OCI-LY7 (cell line): ENCODE measurements around the gene HLA-DMB. TPM values are rescaled to one million over a fixed set of nuclear protein-coding genes. Genes with fewer than 3 reads are reported as not detected.
A peak's percentile ranks its signal among the peaks of the same experiment; 100 is the strongest.

Experiments used
- BruUV-seq: library from RNA; stranded (reverse); fragments of 400-500 nt; replicated peaks from 2 replicates; lab custom pipeline; 2021; lab: Mats Ljungman, UMichigan
- CTCF ChIA-PET: fragments of 300-600 bp; sonication (Branson Sonifier 250); formaldehyde crosslinking; loops from one replicate; lab custom pipeline; 2022; ENCODE audit warnings: antibody characterized with exemption; ENCODE audit not compliant: unreplicated experiment; lab: Charles Lee
- POLR2A ChIA-PET: fragments of 300-600 bp; sonication (Branson Sonifier 250); formaldehyde crosslinking; loops from one replicate; lab custom pipeline; 2022; ENCODE audit warnings: antibody characterized with exemption; lab: Charles Lee
- DNase-seq: peaks from one replicate; pipeline ENCODE4 v3.0.0-alpha.2; 2015; ENCODE audit warnings: low spot score
- H2AFZ ChIP-seq: fragments of 200-600 bp; sonication (generic), shearing (Covaris generic); 2 replicates; pipeline ENCODE4 v1.6.1; 2014; ENCODE audit warnings: mild to moderate bottlenecking, antibody characterized with exemption, low read length, moderate library complexity
- H3K27ac ChIP-seq: fragments of 200-600 bp; sonication (generic); 2 replicates; pipeline ENCODE4 v1.5.1; 2014; ENCODE audit warnings: mixed run types, low read depth, mild to moderate bottlenecking, moderate library complexity, low read length, inconsistent platforms; ENCODE audit not compliant: poor library complexity, severe bottlenecking
- H3K36me3 ChIP-seq: fragments of 200-600 bp; sonication (generic); 2 replicates; pipeline ENCODE4 v1.6.1; 2014; ENCODE audit warnings: mild to moderate bottlenecking, antibody characterized with exemption, low read length, moderate library complexity, mixed read lengths; ENCODE audit not compliant: insufficient read depth
- H3K4me1 ChIP-seq: fragments of 200-600 bp; sonication (generic); 2 replicates; pipeline ENCODE4 v1.5.1; 2014; ENCODE audit warnings: mild to moderate bottlenecking, low read length; ENCODE audit not compliant: insufficient read depth, poor library complexity, severe bottlenecking
- H3K4me2 ChIP-seq: fragments of 200-600 bp; sonication (generic); 2 replicates; pipeline ENCODE4 v1.6.1; 2014; ENCODE audit warnings: mild to moderate bottlenecking, low read length
- H3K4me3 ChIP-seq: fragments of 200-600 bp; sonication (generic); 2 replicates; pipeline ENCODE4 v1.5.1; 2014; ENCODE audit warnings: mild to moderate bottlenecking, low read depth, low read length; ENCODE audit not compliant: poor library complexity, severe bottlenecking
- H3K79me2 ChIP-seq: fragments of 200-600 bp; sonication (generic); 2 replicates; pipeline ENCODE4 v1.6.1; 2016; ENCODE audit warnings: low read depth, mild to moderate bottlenecking, low read length, moderate library complexity, mixed read lengths; ENCODE audit not compliant: insufficient read depth
- H3K9me2 ChIP-seq: fragments of 200-600 bp; sonication (generic); 2 replicates; pipeline ENCODE4 v1.6.1; 2016; ENCODE audit warnings: mild to moderate bottlenecking, low read length, mixed read lengths; ENCODE audit not compliant: insufficient read depth
- H3K9me3 ChIP-seq: fragments of 200-600 bp; sonication (generic); 2 replicates; pipeline ENCODE4 v1.6.1; 2014; ENCODE audit warnings: mild to moderate bottlenecking, mixed run types, low read length, mixed read lengths
- H4K20me1 ChIP-seq: fragments of 200-600 bp; sonication (generic); 2 replicates; pipeline ENCODE4 v1.6.1; 2014; ENCODE audit warnings: mild to moderate bottlenecking, antibody characterized with exemption, low read length, moderate library complexity, mixed read lengths; ENCODE audit not compliant: insufficient read depth
- EZH2phosphoT487 ChIP-seq: fragments of 200-600 bp; sonication (generic); IDR thresholded peaks from 2 replicates; pipeline ENCODE4 v1.6.1; 2018; ENCODE audit warnings: low read depth, borderline replicate concordance, mild to moderate bottlenecking, mixed run types, antibody characterized with exemption, low read length, moderate library complexity, mixed read lengths
- intact Hi-C: fragments of 100-400 bp; cut with micrococcal nuclease; formaldehyde crosslinking; loops from one replicate; pipeline ENCODE4 v1.10.0; 2022; ENCODE audit not compliant: unreplicated experiment
- total RNA-seq, 2 experiments: library from RNA; depleted of rRNA in 1 of 2; stranded (reverse); fragments of >200 nt in 1 of 2; shearing (Covaris generic) in 1 of 2; gene quantifications; 2 replicates each; pipeline ENCODE4 v1.2.3, GENCODE V29; 2014 to 2022
- TF ChIP-seq, protein P1 (sequence below): fragments of 200-600 bp; sonication (generic); conservative IDR thresholded peaks from 2 replicates; pipeline ENCODE4 v1.5.1; 2014; ENCODE audit warnings: mild to moderate bottlenecking, antibody characterized with exemption, low read length, moderate library complexity, mixed read lengths

The HLA-DMB gene
- total RNA-seq, 2 experiments from 2014 or later, result 78.5 to 85.1 TPM

DNA sequence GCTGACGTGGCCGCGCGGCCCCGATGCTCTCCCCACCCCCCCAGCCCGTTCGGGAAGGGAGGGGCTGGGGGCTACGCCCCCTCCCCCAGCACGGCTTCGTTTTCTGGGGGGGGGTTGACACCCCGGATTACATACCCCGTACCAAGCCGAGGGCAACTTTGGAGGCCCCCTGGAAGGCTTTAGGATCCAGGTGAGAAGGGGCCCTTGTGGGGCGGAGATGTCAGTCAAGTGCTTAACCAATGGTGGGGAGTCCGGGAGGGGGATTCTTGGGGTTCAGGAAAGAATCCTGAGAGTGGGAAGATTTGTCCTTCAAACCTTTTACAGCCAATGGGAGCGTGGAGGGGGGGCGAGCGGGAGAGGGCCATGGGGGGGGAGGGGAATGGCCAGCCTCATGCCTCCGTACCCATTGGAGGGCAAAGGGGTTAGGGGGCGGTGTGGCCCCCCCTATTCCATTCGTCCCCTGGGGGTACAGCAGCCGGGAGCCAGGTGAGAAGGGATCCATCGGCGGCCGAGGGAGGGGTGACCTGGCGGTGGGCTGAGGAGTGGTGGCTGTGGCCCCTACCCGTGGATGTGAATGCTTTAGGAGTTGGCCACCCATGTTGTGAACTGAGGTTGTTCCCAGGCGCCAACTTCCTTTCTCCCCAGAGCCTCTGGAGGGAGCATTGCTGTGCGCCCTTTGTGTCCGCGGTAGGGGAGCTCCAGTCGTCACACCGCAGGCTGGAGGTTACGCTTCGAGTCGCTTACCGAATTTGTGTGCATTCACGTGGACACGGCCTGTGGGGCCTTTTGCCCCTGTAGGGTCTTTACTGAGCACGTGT lies 28.2 kb upstream of the HLA-DMB start:
- peak overlapping the region; percentile 93 for H3K4me3 ChIP-seq
- no peaks in the 10 kb centered on the region for H3K9me3 ChIP-seq
- intact Hi-C loops, result loop anchor here (1.0 kb wide), 1 partner anchor 16 kb away; the partner anchor contains the start of gene HLA-DMA
- H3K4me2 ChIP-seq, result peak overlapping the region; percentile 98
- DNase-seq, result peak; percentile 87
- peaks cover 19% of the 10 kb centered on the region for H4K20me1 ChIP-seq
- BruUV-seq, result no TSS peak
- TF ChIP-seq, protein P1, sequence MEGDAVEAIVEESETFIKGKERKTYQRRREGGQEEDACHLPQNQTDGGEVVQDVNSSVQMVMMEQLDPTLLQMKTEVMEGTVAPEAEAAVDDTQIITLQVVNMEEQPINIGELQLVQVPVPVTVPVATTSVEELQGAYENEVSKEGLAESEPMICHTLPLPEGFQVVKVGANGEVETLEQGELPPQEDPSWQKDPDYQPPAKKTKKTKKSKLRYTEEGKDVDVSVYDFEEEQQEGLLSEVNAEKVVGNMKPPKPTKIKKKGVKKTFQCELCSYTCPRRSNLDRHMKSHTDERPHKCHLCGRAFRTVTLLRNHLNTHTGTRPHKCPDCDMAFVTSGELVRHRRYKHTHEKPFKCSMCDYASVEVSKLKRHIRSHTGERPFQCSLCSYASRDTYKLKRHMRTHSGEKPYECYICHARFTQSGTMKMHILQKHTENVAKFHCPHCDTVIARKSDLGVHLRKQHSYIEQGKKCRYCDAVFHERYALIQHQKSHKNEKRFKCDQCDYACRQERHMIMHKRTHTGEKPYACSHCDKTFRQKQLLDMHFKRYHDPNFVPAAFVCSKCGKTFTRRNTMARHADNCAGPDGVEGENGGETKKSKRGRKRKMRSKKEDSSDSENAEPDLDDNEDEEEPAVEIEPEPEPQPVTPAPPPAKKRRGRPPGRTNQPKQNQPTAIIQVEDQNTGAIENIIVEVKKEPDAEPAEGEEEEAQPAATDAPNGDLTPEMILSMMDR, result peak; percentile 42; the same call in 1 of the 2 replicates
- no peak for TF ChIP-seq EZH2phosphoT487
- POLR2A ChIA-PET, result interaction anchor here (0.6 to 7.8 kb wide), 14 partner anchors 9 to 154 kb away, joined by 3 to 203 read pairs (median 3); partner anchors contain the start of genes HLA-DMA and HLA-DMB
- no peak overlapping the region for H2AFZ ChIP-seq
- H3K27ac ChIP-seq, result peak overlapping the region; percentile 99
- CTCF ChIA-PET, result interaction anchor here (0.6 to 1.9 kb wide), 4 partner anchors 14 to 122 kb away, joined by 4 to 6 read pairs (median 4); no protein-coding TSS in a partner anchor
- H3K36me3 ChIP-seq, result peaks cover 36% of the 10 kb centered on the region
- H3K9me2 ChIP-seq, result no peaks in the 10 kb centered on the region
- peaks cover 66% of the 10 kb centered on the region for H3K79me2 ChIP-seq
- peaks cover 19% of the 10 kb centered on the region for H3K4me1 ChIP-seq

- H3K9me3 ChIP-seq, result no peaks in the 10 kb centered on the region
- H3K4me2 ChIP-seq, result peak within 1 kb of the TSS; percentile 98
- ChIA-PET POLR2A (interaction anchor here (0.5 to 7.8 kb wide), 17 partner anchors 9 to 154 kb away, joined by 3 to 203 read pairs (median 4); partner anchors contain the start of genes HLA-DMA and HLA-DMB), CTCF (interaction anchor here (0.6 to 1.9 kb wide), 5 partner anchors 15 to 144 kb away, joined by 3 to 6 read pairs (median 5); partner anchors contain the start of gene HLA-DMA)
- H3K9me2 ChIP-seq, result no peaks in the 10 kb centered on the region
- BruUV-seq, result TSS peak; percentile 75
- peak within 1 kb of the TSS; percentile 93 for H3K4me3 ChIP-seq
- H2AFZ ChIP-seq, result 0 out of 2 replicates have a peak within 1 kb of the TSS, but pooled peaks have one; percentile 2
- H3K4me1 ChIP-seq, result peaks cover 27% of the 10 kb centered on the region
- intact Hi-C loops, result loop anchor here (1.0 kb wide), 1 partner anchor 15 kb away; the partner anchor contains the start of gene HLA-DMA
- TF ChIP-seq EZH2phosphoT487, result no peak
- TF ChIP-seq, protein P1, result no peak
- H4K20me1 ChIP-seq, result peaks cover 11% of the 10 kb centered on the region; the same call in 1 of the 2 replicates
- peaks cover 58% of the 10 kb centered on the region for H3K79me2 ChIP-seq
- DNase-seq, result peak; percentile 98
- peaks cover 28% of the 10 kb centered on the region for H3K36me3 ChIP-seq
- peak within 1 kb of the TSS; percentile 99 for H3K27ac ChIP-seq
Observed at GRCh38 chr6:32968093-32968866, 27.5 kb upstream of the HLA-DMB start, which contains the start of gene BRD2. Gene BRD2, plus strand, starts transcription at chr6:32968594. Its CDS starts 4,305 bp downstream, at chr6:32972899.
